ENCODE data around the gene SLC30A4.

GRCh38 chr15:45536934-45537333 lies 14.4 kb upstream of the SLC30A4 start:
- no peak for TF ChIP-seq POLR2A (IDR thresholded peaks at IDR 0.05)
- TF ChIP-seq, protein P1, sequence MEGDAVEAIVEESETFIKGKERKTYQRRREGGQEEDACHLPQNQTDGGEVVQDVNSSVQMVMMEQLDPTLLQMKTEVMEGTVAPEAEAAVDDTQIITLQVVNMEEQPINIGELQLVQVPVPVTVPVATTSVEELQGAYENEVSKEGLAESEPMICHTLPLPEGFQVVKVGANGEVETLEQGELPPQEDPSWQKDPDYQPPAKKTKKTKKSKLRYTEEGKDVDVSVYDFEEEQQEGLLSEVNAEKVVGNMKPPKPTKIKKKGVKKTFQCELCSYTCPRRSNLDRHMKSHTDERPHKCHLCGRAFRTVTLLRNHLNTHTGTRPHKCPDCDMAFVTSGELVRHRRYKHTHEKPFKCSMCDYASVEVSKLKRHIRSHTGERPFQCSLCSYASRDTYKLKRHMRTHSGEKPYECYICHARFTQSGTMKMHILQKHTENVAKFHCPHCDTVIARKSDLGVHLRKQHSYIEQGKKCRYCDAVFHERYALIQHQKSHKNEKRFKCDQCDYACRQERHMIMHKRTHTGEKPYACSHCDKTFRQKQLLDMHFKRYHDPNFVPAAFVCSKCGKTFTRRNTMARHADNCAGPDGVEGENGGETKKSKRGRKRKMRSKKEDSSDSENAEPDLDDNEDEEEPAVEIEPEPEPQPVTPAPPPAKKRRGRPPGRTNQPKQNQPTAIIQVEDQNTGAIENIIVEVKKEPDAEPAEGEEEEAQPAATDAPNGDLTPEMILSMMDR (IDR thresholded peaks at IDR 0.05) = no peak
